Measurements from ENCODE around the gene STK40.

STK40 gene

GRCh38 chr1:36298640-36299039 lies 87.1 kb downstream of the STK40 start:
- no peak for TF ChIP-seq CTCF (IDR thresholded peaks at IDR 0.05; ENCODE audit: control insufficient read depth, insufficient read depth, low read depth, low read length, missing control alignments)
- no peak for DNase-seq (ENCODE audit: low read depth)
- H3K4me3 ChIP-seq (ENCODE audit: control insufficient read depth, low read depth, low read length): no peak overlapping the region

GRCh38 chr1:36297062-36297461 lies 88.7 kb downstream of the STK40 start:
- H3K4me3 ChIP-seq (ENCODE audit: control insufficient read depth, low read depth, low read length): no peak overlapping the region
- TF ChIP-seq CTCF (IDR thresholded peaks at IDR 0.05; ENCODE audit: control insufficient read depth, insufficient read depth, low read depth, low read length, missing control alignments): no peak
- DNase-seq (ENCODE audit: low read depth): no peak

- DNase-seq (ENCODE audit: low read depth): no peak
- H3K4me3 ChIP-seq (ENCODE audit: control insufficient read depth, low read depth, low read length): no peak overlapping the region
- no peak for TF ChIP-seq CTCF (IDR thresholded peaks at IDR 0.05; ENCODE audit: control insufficient read depth, insufficient read depth, low read depth, low read length, missing control alignments)
Observed at GRCh38 chr1:36295390-36295789, 90.3 kb downstream of the STK40 start.
